ENCODE results near the gene EGR1.
A peak's percentile ranks its signal among the peaks of the same experiment; 100 is the strongest.
"Not testable (repeated sequence)": the region's sequence is repeated elsewhere in the genome, so short reads cannot be mapped to it uniquely, and the experiment has no call there.

EGR1 gene

GRCh38 chr5:138469540-138470321, 4.5 kb downstream of the EGR1 start:
- Histone ChIP-seq H3K36me3 (replicated peaks) (no peaks in the 10 kb centered on the region), H3K27me3 (ENCODE audit: low read depth) (no peaks in the 10 kb centered on the region), H3K9me3 (no peaks in the 10 kb centered on the region), H3K4me1 (no peaks in the 10 kb centered on the region; the same call in 1 of the 2 replicates), H3K4me3 (no peak overlapping the region)
- in situ Hi-C loops (cut with MboI; ENCODE audit: low sequenced_read_pairs): no loop called here
- no peak for DNase-seq (ENCODE audit: low spot score in 2 of 2)

GRCh38 chr5:138470322-138471051, 5.2 kb downstream of the EGR1 start:
- DNase-seq (ENCODE audit: low spot score in 2 of 2): no peak
- H3K27me3 ChIP-seq (ENCODE audit: low read depth): no peaks in the 10 kb centered on the region
- in situ Hi-C loops (cut with MboI; ENCODE audit: low sequenced_read_pairs): no loop called here

GRCh38 chr5:138471052-138471361, 5.7 kb downstream of the EGR1 start:
- Histone ChIP-seq H3K9me3 (no peaks in the 10 kb centered on the region), H3K4me1 (peaks cover under 1% of the 10 kb centered on the region; the same call in 1 of the 2 replicates), H3K4me3 (no peak overlapping the region), H3K36me3 (replicated peaks) (no peaks in the 10 kb centered on the region), H3K27me3 (ENCODE audit: low read depth) (no peaks in the 10 kb centered on the region)
- DNase-seq (ENCODE audit: low spot score in 2 of 2): no peak
- in situ Hi-C loops (cut with MboI; ENCODE audit: low sequenced_read_pairs): no loop called here

More at GRCh38 chr5:138470322-138471051, 5.2 kb downstream of the EGR1 start:
- H3K4me3 ChIP-seq: no peak overlapping the region
- H3K9me3 ChIP-seq: no peaks in the 10 kb centered on the region
- H3K4me1 ChIP-seq: no peaks in the 10 kb centered on the region; the same call in 1 of the 2 replicates
- no peaks in the 10 kb centered on the region for H3K36me3 ChIP-seq (replicated peaks)

GRCh38 chr5:138472353-138472752, 7.1 kb downstream of the EGR1 start:
- no peaks in the 10 kb centered on the region for H3K9me3 ChIP-seq
- peaks cover 11% of the 10 kb centered on the region for H3K4me1 ChIP-seq
- no peak overlapping the region for H3K4me3 ChIP-seq
- DNase-seq (ENCODE audit: low spot score in 2 of 2): no peak
- H3K36me3 ChIP-seq (replicated peaks): no peaks in the 10 kb centered on the region
- H3K27me3 ChIP-seq (ENCODE audit: low read depth): no peaks in the 10 kb centered on the region
- in situ Hi-C loops (cut with MboI; ENCODE audit: low sequenced_read_pairs): no loop called here

- H3K4me3 ChIP-seq; in situ Hi-C loops (cut with MboI; ENCODE audit: low sequenced_read_pairs): not testable (repeated sequence)
These were observed 7.9 kb downstream of the EGR1 start for GRCh38 chr5:138473151-138473550.

GRCh38 chr5:138476918-138477317, 11.6 kb downstream of the EGR1 start:
- Histone ChIP-seq H3K9me3 (no peaks in the 10 kb centered on the region), H3K4me3 (no peak overlapping the region), H3K27me3 (ENCODE audit: low read depth) (no peaks in the 10 kb centered on the region), H3K4me1 (peaks cover 13% of the 10 kb centered on the region), H3K36me3 (replicated peaks) (no peaks in the 10 kb centered on the region)
- in situ Hi-C loops (cut with MboI; ENCODE audit: low sequenced_read_pairs): no loop called here
- peak; percentile 32 to 48 for DNase-seq (ENCODE audit: low spot score in 2 of 2)

More at GRCh38 chr5:138473151-138473550, 7.9 kb downstream of the EGR1 start:
- H3K9me3 ChIP-seq; H3K36me3 ChIP-seq (replicated peaks); DNase-seq (ENCODE audit: low spot score in 2 of 2); H3K27me3 ChIP-seq (ENCODE audit: low read depth): not testable (repeated sequence)
- H3K4me1 ChIP-seq: peaks cover 13% of the 10 kb centered on the region

GRCh38 chr5:138482638-138483037, 17.4 kb downstream of the EGR1 start:
- peaks cover 3% of the 10 kb centered on the region for H3K4me1 ChIP-seq
- H3K27me3 ChIP-seq (ENCODE audit: low read depth): no peaks in the 10 kb centered on the region
- H3K4me3 ChIP-seq: no peak overlapping the region
- H3K9me3 ChIP-seq: no peaks in the 10 kb centered on the region
- in situ Hi-C loops (cut with MboI; ENCODE audit: low sequenced_read_pairs): no loop called here
- H3K36me3 ChIP-seq (replicated peaks): no peaks in the 10 kb centered on the region
- DNase-seq (ENCODE audit: low spot score in 2 of 2): no peak

GRCh38 chr5:138488481-138488945, 23.2 kb downstream of the EGR1 start:
- peaks cover 20% of the 10 kb centered on the region for H3K4me1 ChIP-seq
- no peaks in the 10 kb centered on the region for H3K36me3 ChIP-seq (replicated peaks)
- H3K9me3 ChIP-seq: no peaks in the 10 kb centered on the region
- in situ Hi-C loops (cut with MboI; ENCODE audit: low sequenced_read_pairs): no loop called here
- no peak for DNase-seq (ENCODE audit: low spot score in 2 of 2)
- no peaks in the 10 kb centered on the region for H3K27me3 ChIP-seq (ENCODE audit: low read depth)
- H3K4me3 ChIP-seq: no peak overlapping the region

- DNase-seq (ENCODE audit: low spot score in 2 of 2): no peak
- H3K4me1 ChIP-seq: peaks cover 20% of the 10 kb centered on the region
- no peaks in the 10 kb centered on the region for H3K36me3 ChIP-seq (replicated peaks)
- H3K27me3 ChIP-seq (ENCODE audit: low read depth): no peaks in the 10 kb centered on the region
- H3K4me3 ChIP-seq: no peak overlapping the region
- in situ Hi-C loops (cut with MboI; ENCODE audit: low sequenced_read_pairs): no loop called here
- H3K9me3 ChIP-seq: no peaks in the 10 kb centered on the region
These were observed 24.4 kb downstream of the EGR1 start for GRCh38 chr5:138489683-138490061.

- peak overlapping the region; percentile 37; the same call in 1 of the 2 replicates for H3K4me3 ChIP-seq
- H3K4me1 ChIP-seq: peaks cover 20% of the 10 kb centered on the region
- in situ Hi-C loops (cut with MboI; ENCODE audit: low sequenced_read_pairs): no loop called here
- no peaks in the 10 kb centered on the region for H3K27me3 ChIP-seq (ENCODE audit: low read depth)
- DNase-seq (ENCODE audit: low spot score in 2 of 2): no peak
- H3K9me3 ChIP-seq: no peaks in the 10 kb centered on the region
- H3K36me3 ChIP-seq (replicated peaks): no peaks in the 10 kb centered on the region
These were observed 25.5 kb downstream of the EGR1 start for GRCh38 chr5:138490648-138491283.

GRCh38 chr5:138491284-138491648, 26.0 kb downstream of the EGR1 start:
- peaks cover 20% of the 10 kb centered on the region for H3K4me1 ChIP-seq
- DNase-seq (ENCODE audit: low spot score in 2 of 2): no peak
- H3K9me3 ChIP-seq: no peaks in the 10 kb centered on the region
- no peaks in the 10 kb centered on the region for H3K27me3 ChIP-seq (ENCODE audit: low read depth)
- in situ Hi-C loops (cut with MboI; ENCODE audit: low sequenced_read_pairs): no loop called here
- H3K36me3 ChIP-seq (replicated peaks): no peaks in the 10 kb centered on the region
- peak overlapping the region; percentile 37 for H3K4me3 ChIP-seq

- H3K27me3 ChIP-seq (ENCODE audit: low read depth): no peaks in the 10 kb centered on the region
- in situ Hi-C loops (cut with MboI; ENCODE audit: low sequenced_read_pairs): no loop called here
- no peaks in the 10 kb centered on the region for H3K36me3 ChIP-seq (replicated peaks)
- peaks cover 18% of the 10 kb centered on the region for H3K4me1 ChIP-seq
- peak overlapping the region; percentile 48 for H3K4me3 ChIP-seq
- peak; percentile 82 to 91 for DNase-seq (ENCODE audit: low spot score in 2 of 2)
- H3K9me3 ChIP-seq: no peaks in the 10 kb centered on the region
These were observed 26.6 kb downstream of the EGR1 start for GRCh38 chr5:138491669-138492559.

- Histone ChIP-seq H3K36me3 (replicated peaks) (no peaks in the 10 kb centered on the region), H3K27me3 (ENCODE audit: low read depth) (no peaks in the 10 kb centered on the region), H3K4me3 (peak overlapping the region; percentile 48), H3K4me1 (peaks cover 17% of the 10 kb centered on the region), H3K9me3 (no peaks in the 10 kb centered on the region)
- in situ Hi-C loops (cut with MboI; ENCODE audit: low sequenced_read_pairs): no loop called here
- DNase-seq (ENCODE audit: low spot score in 2 of 2): no peak
These were observed 27.3 kb downstream of the EGR1 start for GRCh38 chr5:138492560-138493045.

All from HAP-1 (cell line).